GM19438 (cell line): ENCODE data around the gene PTPN2.

Source experiments
- ATAC-seq: cut with Tn5 transposase; IDR thresholded peaks from one replicate; pipeline ENCODE4 v1.9.1; 2021; ENCODE audit warnings: low read depth; ENCODE audit not compliant: unreplicated experiment

PTPN2 gene

DNA sequence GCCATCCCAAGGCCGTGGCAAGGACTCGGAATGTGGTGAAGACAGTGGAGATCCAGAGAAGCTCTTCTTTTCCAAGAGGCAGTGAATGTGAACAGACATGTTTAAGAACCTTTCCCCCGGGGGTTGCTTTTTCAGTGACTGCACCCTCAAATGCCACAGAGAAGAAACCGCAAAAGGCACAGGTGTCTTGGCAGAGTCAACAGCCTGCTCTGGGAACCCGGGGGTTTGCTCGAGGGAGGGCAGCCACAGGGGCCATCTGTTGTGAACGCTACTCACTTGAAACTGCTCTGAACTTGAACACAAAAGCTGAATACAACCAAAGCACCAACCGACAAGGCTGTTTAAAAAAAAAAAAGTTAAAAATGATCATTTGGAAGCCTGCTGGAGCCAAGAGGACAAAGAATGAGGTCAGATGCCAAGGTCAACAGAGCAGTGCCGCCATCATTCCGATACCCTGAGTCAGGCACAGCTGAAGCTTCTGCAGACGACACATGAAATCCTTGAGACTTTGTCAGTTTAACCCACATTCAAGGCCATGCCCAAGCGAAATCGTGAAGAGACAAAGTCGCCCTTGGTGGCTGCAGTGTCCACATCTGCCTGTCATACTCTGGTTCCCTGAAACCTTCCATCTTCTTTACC is 133.8 kb downstream of the PTPN2 start:
- ATAC-seq, result no peak

DNA sequence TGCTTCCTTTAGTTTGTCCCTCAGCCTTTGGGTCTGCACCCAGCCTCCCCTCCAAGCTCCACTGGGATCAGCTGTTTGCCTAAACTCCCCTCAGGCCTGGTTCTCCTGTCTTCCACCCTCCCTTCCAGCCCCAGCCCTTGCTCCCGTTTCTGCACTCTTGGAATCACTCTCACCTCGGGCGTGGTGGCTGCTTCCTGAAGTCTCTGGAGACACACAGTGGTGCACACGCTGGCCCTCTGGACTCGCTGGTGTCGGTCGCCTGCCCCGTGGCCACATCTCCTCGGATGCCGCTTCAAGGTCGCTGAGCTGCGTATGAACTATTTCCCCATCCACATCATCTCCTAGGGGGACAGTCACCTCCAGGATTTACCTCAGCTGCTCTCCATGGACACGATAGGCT is 134.9 kb downstream of the PTPN2 start:
- no peak for ATAC-seq

- no peak for ATAC-seq
Measured at GRCh38 chr18:12748671-12749070, 135.4 kb downstream of the PTPN2 start.

- no peak for ATAC-seq
Measured at GRCh38 chr18:12747530-12748315, 136.3 kb downstream of the PTPN2 start.

GRCh38 chr18:12745095-12745795 is 138.8 kb downstream of the PTPN2 start:
- no peak for ATAC-seq

GRCh38 chr18:12744103-12744502 is 139.9 kb downstream of the PTPN2 start:
- no peak for ATAC-seq

GRCh38 chr18:12742453-12742852 is 141.6 kb downstream of the PTPN2 start:
- ATAC-seq, result no peak
